COLO829 (cell line): ENCODE data around the gene CD33.

ENCODE experiments used
- DNase-seq: peaks from one replicate; pipeline ENCODE4 v3.0.0; 2012; ENCODE audit warnings: low spot score

The CD33 gene

DNA sequence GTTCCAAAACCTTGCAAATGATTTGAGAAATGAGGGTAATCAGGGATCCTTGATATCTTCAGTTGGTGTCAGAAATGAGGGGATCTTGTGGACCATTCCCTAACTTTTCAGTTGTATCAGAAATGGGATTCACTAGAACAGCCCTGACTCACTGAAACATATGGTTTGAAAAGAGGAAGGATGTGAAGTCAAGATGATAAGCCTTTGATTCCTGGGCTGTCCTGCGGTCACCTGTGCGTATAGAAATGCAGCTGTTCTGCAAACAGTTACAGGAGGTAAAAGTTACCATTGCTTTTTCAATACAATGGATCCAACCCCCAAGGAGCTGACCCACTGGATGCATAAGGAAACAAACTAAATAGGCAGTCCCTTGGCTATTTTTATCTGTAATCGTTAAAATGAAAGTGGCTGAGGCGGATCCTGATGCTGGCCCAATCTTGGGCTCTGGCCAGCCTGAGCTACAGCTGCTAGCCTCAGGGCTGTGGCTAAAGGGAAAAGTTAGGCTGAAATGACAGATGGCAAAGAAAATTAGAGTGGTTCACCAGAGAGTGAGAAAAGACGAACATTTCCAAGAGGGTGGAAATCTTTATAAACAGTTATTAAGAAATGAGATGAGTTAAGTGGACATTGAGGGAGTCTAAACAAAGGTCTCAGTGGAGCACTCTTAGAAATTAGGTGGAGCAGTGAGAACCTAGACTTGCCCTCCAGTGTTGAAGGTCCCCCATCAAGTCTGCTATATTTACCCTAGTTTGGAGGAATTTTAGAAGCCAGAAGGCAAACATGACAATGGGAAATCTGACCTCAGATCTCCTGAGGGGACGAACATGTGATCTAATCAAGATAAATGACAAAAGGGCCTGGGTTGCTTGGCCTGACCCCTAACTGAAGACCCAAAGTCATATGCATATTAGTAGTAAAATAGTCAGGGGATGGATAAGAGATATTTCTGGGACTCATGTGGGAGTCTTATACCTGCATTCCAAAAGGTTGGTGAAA lies 33.6 kb downstream of the CD33 start:
- DNase-seq, result no peak

GRCh38 chr19:51259348-51260245 lies 34.7 kb downstream of the CD33 start:
- DNase-seq, result peak; percentile 48

DNA sequence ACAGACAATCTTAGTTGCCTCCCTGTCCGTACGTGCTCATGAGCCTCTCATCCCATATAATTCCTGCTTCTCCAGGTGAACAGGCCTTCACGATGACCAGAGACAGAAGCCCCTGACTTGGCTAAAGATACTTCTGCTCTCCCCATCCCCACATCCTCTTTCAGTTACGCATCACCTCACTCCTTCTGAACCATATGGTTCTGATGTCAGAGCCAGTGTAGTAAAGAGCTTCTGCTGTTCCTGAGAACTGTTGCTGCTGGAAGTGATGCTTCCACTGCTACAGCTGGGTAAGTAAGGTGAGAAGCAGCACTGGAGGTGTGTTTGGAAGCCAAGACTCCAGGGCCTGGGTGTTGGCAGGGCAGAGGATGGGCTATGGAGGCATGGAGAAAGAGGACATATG lies 38.9 kb downstream of the CD33 start:
- no peak for DNase-seq

GRCh38 chr19:51271067-51271466 lies 46.2 kb downstream of the CD33 start:
- peak; percentile 19 for DNase-seq

- DNase-seq, result no peak
Measured at GRCh38 chr19:51272183-51272810, 47.4 kb downstream of the CD33 start.

GRCh38 chr19:51274049-51274770 lies 49.3 kb downstream of the CD33 start:
- DNase-seq, result no peak

- DNase-seq, result no peak
Measured at GRCh38 chr19:51277112-51277511, 52.2 kb downstream of the CD33 start.

GRCh38 chr19:51282335-51282734 lies 57.5 kb downstream of the CD33 start:
- DNase-seq, result no peak

DNA sequence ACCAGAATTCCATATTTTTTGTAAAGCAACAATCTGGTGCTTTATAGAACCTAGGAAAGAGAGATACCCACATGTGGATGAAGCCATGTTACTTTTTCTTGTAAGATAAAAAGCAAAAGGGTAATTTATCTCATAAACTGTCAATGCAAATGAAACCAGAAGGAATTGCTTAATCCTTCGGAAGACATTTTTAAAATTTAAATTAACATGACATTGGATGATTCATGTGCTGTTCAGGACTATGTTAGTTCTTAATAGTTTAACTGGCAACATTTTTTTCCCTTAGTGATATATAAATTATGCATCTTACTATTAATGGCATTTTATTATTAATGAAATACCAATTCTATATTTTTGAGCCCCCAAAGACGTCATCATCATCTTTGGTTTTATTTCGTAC lies 60.8 kb downstream of the CD33 start:
- DNase-seq, result no peak
